IMR-90 (cell line): Measurements from ENCODE around the gene LAMB3. TPM values are rescaled to one million over a fixed set of nuclear protein-coding genes. Genes with fewer than 3 reads are reported as not detected.

ENCODE experiments used
- ATAC-seq: fragments of 200-7000 bp; cut with Tn5 transposase; 2 replicates; pipeline ENCODE4 v1.9.1; 2020; ENCODE audit warnings: low read depth, mild to moderate bottlenecking, moderate library complexity
- BruUV-seq: library from RNA; stranded (reverse); fragments of 400-500 nt; replicated peaks from 2 replicates; lab custom pipeline; 2021; lab: Mats Ljungman, UMichigan
- CTCF ChIA-PET: fragments of 300-600 bp; formaldehyde crosslinking; extraction: SDS; loops from one replicate; lab custom pipeline; 2021; ENCODE audit warnings: antibody characterized with exemption; lab: Yijun Ruan, JAX
- POLR2A ChIA-PET: fragments of 300-600 bp; sonication (Branson Sonifier 250); formaldehyde crosslinking; loops from one replicate; lab custom pipeline; 2022; ENCODE audit warnings: antibody characterized with exemption; ENCODE audit not compliant: unreplicated experiment; lab: Charles Lee
- DNase-seq: peaks from one replicate; pipeline ENCODE4 v3.0.0; 2013
- H2AFZ ChIP-seq: replicated peaks from 2 replicates; pipeline ENCODE3; 2013; ENCODE audit warnings: low read length, mild to moderate bottlenecking; ENCODE audit not compliant: poor library complexity
- H2AK5ac ChIP-seq: 2 replicates; pipeline ENCODE4 v1.6.1; 2013; ENCODE audit warnings: low read depth, low read length, inconsistent platforms
- H2AK9ac ChIP-seq: replicated peaks from 2 replicates; pipeline ENCODE3; 2013; ENCODE audit warnings: mild to moderate bottlenecking, low read depth, low read length, moderate library complexity; ENCODE audit not compliant: poor library complexity
- H2BK120ac ChIP-seq: 2 replicates; pipeline ENCODE4 v1.6.1; 2013; ENCODE audit warnings: low read depth, low read length, inconsistent platforms
- H2BK15ac ChIP-seq: 3 replicates; pipeline ENCODE4 v1.6.1; 2013; ENCODE audit warnings: low read depth, low read length, inconsistent platforms
- H2BK20ac ChIP-seq: 2 replicates; pipeline ENCODE4 v1.6.1; 2013; ENCODE audit warnings: low read depth, mild to moderate bottlenecking, inconsistent platforms, low read length, moderate library complexity
- H2BK5ac ChIP-seq: 2 replicates; pipeline ENCODE4 v1.6.1; 2013; ENCODE audit warnings: mild to moderate bottlenecking, low read depth, low read length, inconsistent platforms; ENCODE audit not compliant: poor library complexity, severe bottlenecking
- H3K14ac ChIP-seq: replicated peaks from 2 replicates; pipeline ENCODE4 v1.6.1; 2013; ENCODE audit warnings: low read depth, low read length, inconsistent platforms
- H3K18ac ChIP-seq: 2 replicates; pipeline ENCODE4 v1.6.1; 2013; ENCODE audit warnings: low read depth, low read length, control low read depth
- H3K23ac ChIP-seq: 2 replicates; pipeline ENCODE4 v1.6.1; 2013; ENCODE audit warnings: low read depth, low read length, inconsistent platforms
- H3K27ac ChIP-seq: 2 replicates; pipeline ENCODE4 v1.5.1; 2013; ENCODE audit warnings: mild to moderate bottlenecking, control low read depth, low read length; ENCODE audit not compliant: insufficient read depth
- H3K27me3 ChIP-seq: 2 replicates; pipeline ENCODE4 v1.6.1; 2013; ENCODE audit warnings: low read length; ENCODE audit not compliant: control insufficient read depth, insufficient read depth
- H3K36me3 ChIP-seq: 2 replicates; pipeline ENCODE4 v1.6.1; 2013; ENCODE audit warnings: low read length, mixed read lengths; ENCODE audit not compliant: control insufficient read depth, insufficient read depth
- H3K4ac ChIP-seq: 2 replicates; pipeline ENCODE4 v1.6.1; 2013; ENCODE audit warnings: low read depth, low read length, inconsistent platforms
- H3K4me1 ChIP-seq: 2 replicates; pipeline ENCODE4 v1.6.1; 2013; ENCODE audit warnings: low read length, mixed read lengths; ENCODE audit not compliant: control insufficient read depth, insufficient read depth
- H3K4me2 ChIP-seq: 2 replicates; pipeline ENCODE4 v1.6.1; 2013; ENCODE audit warnings: low read depth, mild to moderate bottlenecking, control low read depth, low read length, moderate library complexity
- H3K4me3 ChIP-seq: 2 replicates; pipeline ENCODE4 v1.5.1; 2013; ENCODE audit warnings: low read depth, mild to moderate bottlenecking, control low read depth, low read length, moderate library complexity; ENCODE audit not compliant: insufficient read depth
- H3K56ac ChIP-seq: 2 replicates; pipeline ENCODE4 v1.6.1; 2013; ENCODE audit warnings: low read length, inconsistent platforms; ENCODE audit not compliant: insufficient read depth; ENCODE audit errors: extremely low read depth
- H3K79me1 ChIP-seq, 2 experiments: 2 replicates each; pipeline ENCODE4 v1.6.1; 2013; ENCODE audit warnings: low read length in 2 of 2, inconsistent platforms in 1 of 2, low read depth in 1 of 2
- H3K9ac ChIP-seq: 2 replicates; pipeline ENCODE4 v1.6.1; 2013; ENCODE audit warnings: low read depth, low read length, control low read depth
- H3K9me1 ChIP-seq: 2 replicates; pipeline ENCODE4 v1.6.1; 2013; ENCODE audit warnings: low read length, inconsistent platforms; ENCODE audit not compliant: insufficient read depth
- H3K9me3 ChIP-seq: 2 replicates; pipeline ENCODE4 v1.6.1; 2013; ENCODE audit warnings: low read length; ENCODE audit not compliant: control insufficient read depth, insufficient read depth
- H4K20me1 ChIP-seq: 2 replicates; pipeline ENCODE4 v1.6.1; 2013; ENCODE audit warnings: low read length, inconsistent platforms; ENCODE audit not compliant: insufficient read depth
- H4K5ac ChIP-seq: 2 replicates; pipeline ENCODE4 v1.6.1; 2013; ENCODE audit warnings: mild to moderate bottlenecking, low read depth, low read length, control low read depth
- H4K8ac ChIP-seq, 2 experiments: 2 replicates each; pipeline ENCODE4 v1.6.1; 2013; ENCODE audit warnings: low read depth in 2 of 2, low read length in 2 of 2, control low read depth in 1 of 2, inconsistent platforms in 1 of 2
- H4K91ac ChIP-seq: 2 replicates; pipeline ENCODE4 v1.6.1; 2013; ENCODE audit warnings: low read depth, low read length, inconsistent platforms; ENCODE audit not compliant: insufficient read depth
- BHLHE40 ChIP-seq: fragments of 150-350 bp; IDR thresholded peaks from 2 replicates; pipeline ENCODE4 v1.6.1; 2016; ENCODE audit warnings: mild to moderate bottlenecking, low read depth, low read length
- CEBPB ChIP-seq: IDR thresholded peaks from 2 replicates; pipeline ENCODE4 v1.6.1; 2012; ENCODE audit warnings: low read depth, low read length, improper control_type of control experiment
- CHD1 ChIP-seq: IDR thresholded peaks from 2 replicates; pipeline ENCODE4 v1.6.1; 2012; ENCODE audit warnings: low read depth, low read length, improper control_type of control experiment
- CTCF ChIP-seq: conservative IDR thresholded peaks from 2 replicates; pipeline ENCODE4 v1.5.1; 2012; ENCODE audit warnings: mild to moderate bottlenecking, low read depth, low read length, improper control_type of control experiment
- ELK1 ChIP-seq: fragments of 150-350 bp; IDR thresholded peaks from 2 replicates; pipeline ENCODE4 v1.6.1; 2016; ENCODE audit warnings: low read depth, mild to moderate bottlenecking, low read length, moderate library complexity, borderline replicate concordance
- FOS ChIP-seq: fragments of 150-350 bp; IDR thresholded peaks from 2 replicates; pipeline ENCODE4 v1.6.1; 2016; ENCODE audit warnings: low read depth, low read length
- MAFK ChIP-seq: IDR thresholded peaks from 2 replicates; pipeline ENCODE4 v1.6.1; 2012; ENCODE audit warnings: low read depth, low read length, improper control_type of control experiment
- MAZ ChIP-seq: IDR thresholded peaks from 2 replicates; pipeline ENCODE4 v1.6.1; 2012; ENCODE audit warnings: low read depth, mild to moderate bottlenecking, low read length, improper control_type of control experiment, moderate library complexity, borderline replicate concordance
- MXI1 ChIP-seq: IDR thresholded peaks from 2 replicates; pipeline ENCODE4 v1.6.1; 2012; ENCODE audit warnings: low read depth, mild to moderate bottlenecking, low read length, moderate library complexity, borderline replicate concordance
- NFE2L2 ChIP-seq: fragments of 150-350 bp; IDR thresholded peaks from 2 replicates; pipeline ENCODE4 v1.6.1; 2016; ENCODE audit warnings: low read depth, mild to moderate bottlenecking, low read length
- POLR2A ChIP-seq: IDR thresholded peaks from 2 replicates; pipeline ENCODE4 v1.6.1; 2012; ENCODE audit warnings: mild to moderate bottlenecking, low read depth, low read length
- RAD21 ChIP-seq: IDR thresholded peaks from 2 replicates; pipeline ENCODE4 v1.6.1; 2012; ENCODE audit warnings: low read length, improper control_type of control experiment
- RCOR1 ChIP-seq: IDR thresholded peaks from 2 replicates; pipeline ENCODE4 v1.6.1; 2012; ENCODE audit warnings: mild to moderate bottlenecking, low read length, improper control_type of control experiment; ENCODE audit not compliant: insufficient replicate concordance
- RFX5 ChIP-seq: IDR thresholded peaks from 2 replicates; pipeline ENCODE4 v1.8.0; 2012; ENCODE audit warnings: low read depth, mild to moderate bottlenecking, low read length, moderate library complexity
- SMC3 ChIP-seq: fragments of 150-350 bp; IDR thresholded peaks from 2 replicates; pipeline ENCODE4 v1.6.1; 2016; ENCODE audit warnings: low read depth, mild to moderate bottlenecking, antibody characterized with exemption, low read length, moderate library complexity
- USF2 ChIP-seq: fragments of 150-350 bp; IDR thresholded peaks from 2 replicates; pipeline ENCODE4 v1.6.1; 2017; ENCODE audit warnings: mild to moderate bottlenecking, antibody characterized with exemption, low read length, low read depth
- WGBS, 2 experiments: methylation state at CpG; one replicate each; pipeline versions ENCODE4 v1.1.5 to v1.1.7; 2013; ENCODE audit warnings: missing lambda C conversion rate in 2 of 2; ENCODE audit not compliant: insufficient read length in 1 of 2; ENCODE audit errors: extremely low coverage in 2 of 2; 5-methylcytosine and 5-hydroxymethylcytosine counted together
- dilution Hi-C: fragments of 300-500 bp; cut with HindIII; formaldehyde crosslinking; loops from one replicate; pipeline ENCODE4 v1.14.3; 2018; ENCODE audit warnings: low sequenced_read_pairs; ENCODE audit not compliant: unreplicated experiment
- in situ Hi-C: fragments of 300-500 bp; cut with MboI; formaldehyde crosslinking; loops from 3 replicates; pipeline ENCODE4 v1.14.3; 2019; ENCODE audit warnings: low sequenced_read_pairs, inconsistent platforms, mixed read lengths
- intact Hi-C: fragments of 100-400 bp; cut with micrococcal nuclease; formaldehyde crosslinking; loops from 2 replicates; pipeline ENCODE4 v1.10.0; 2022
- polyA plus RNA-seq, 3 experiments: library from polyadenylated mRNA; depleted of rRNA; stranded (reverse); fragments of >200 nt; gene quantifications; 2 replicates each; pipeline ENCODE4 v1.2.3, GENCODE V29; 2012; ENCODE audit warnings: low replicate concordance in 1 of 3
- total RNA-seq: library from RNA; depleted of rRNA; stranded (reverse); fragments of >200 nt; gene quantifications from 2 replicates; pipeline ENCODE4 v1.2.3, GENCODE V29; 2012

The LAMB3 gene
- total and polyA plus RNA-seq, 2 of the 4 experiments (the other 2 are of a cell fraction), result 0.72 to 2.1 TPM

- BruUV-seq, result no TSS peak
- dilution Hi-C loops (no loop called here), in situ Hi-C loops (no loop called here), intact Hi-C loops (no loop called here)
- H3K9me1 ChIP-seq, result no peaks in the 10 kb centered on the region
- no peaks in the 10 kb centered on the region for H3K79me1 ChIP-seq
- no peak overlapping the region for H2AFZ ChIP-seq
- no peak overlapping the region for H4K91ac ChIP-seq
- no peak overlapping the region for H3K4me2 ChIP-seq
- no peaks in the 10 kb centered on the region for H3K36me3 ChIP-seq
- H3K9ac ChIP-seq, result no peak overlapping the region
- no peak overlapping the region for H2AK5ac ChIP-seq
- no peak overlapping the region for H3K4me3 ChIP-seq
- no peak overlapping the region for H2AK9ac ChIP-seq
- H4K8ac ChIP-seq, result no peak overlapping the region
- H4K20me1 ChIP-seq, result no peaks in the 10 kb centered on the region
- no peak overlapping the region for H3K18ac ChIP-seq
- no peak overlapping the region for H2BK120ac ChIP-seq
- no peaks in the 10 kb centered on the region for H3K27me3 ChIP-seq
- no peak for DNase-seq
- no peak overlapping the region for H3K27ac ChIP-seq
- WGBS, 2 experiments, result 94% methylated on average over 2 of the region's 7 CpGs; no CpG with 5 or more reads in 1 of the 2 experiments
- no peak for TF ChIP-seq BHLHE40
- no peak for TF ChIP-seq USF2
- no peak for TF ChIP-seq MAZ
- no peak for TF ChIP-seq NFE2L2
- no peak for TF ChIP-seq CHD1
- TF ChIP-seq CEBPB, result no peak
- TF ChIP-seq FOS, result no peak
- no peak for TF ChIP-seq MXI1
- no peak for TF ChIP-seq RCOR1
- TF ChIP-seq POLR2A, result no peak
- TF ChIP-seq ELK1, result no peak
- TF ChIP-seq RFX5, result no peak
- TF ChIP-seq CTCF, result no peak
- no peak for TF ChIP-seq RAD21
- no peak for TF ChIP-seq SMC3
- no peak for TF ChIP-seq MAFK
- H3K23ac ChIP-seq, result no peak overlapping the region
- H3K14ac ChIP-seq, result no peak overlapping the region
- H4K5ac ChIP-seq, result no peak overlapping the region
- H2BK20ac ChIP-seq, result no peak overlapping the region
- no peak for ATAC-seq
- H3K9me3 ChIP-seq, result no peaks in the 10 kb centered on the region
- no peak overlapping the region for H2BK15ac ChIP-seq
- ChIA-PET POLR2A (no interaction called here), CTCF (no interaction called here)
- no peak overlapping the region for H3K4ac ChIP-seq
- no peak overlapping the region for H3K56ac ChIP-seq
- no peaks in the 10 kb centered on the region for H3K4me1 ChIP-seq
- no peak overlapping the region for H2BK5ac ChIP-seq
Observed at GRCh38 chr1:209619696-209620486, 32.3 kb downstream of the LAMB3 start.
